MCF 10A (cell line): ENCODE results near the gene ZNF407. TPM values are rescaled to one million over a fixed set of nuclear protein-coding genes. Genes with fewer than 3 reads are reported as not detected.

ENCODE experiments used
- BruUV-seq: library from RNA; stranded (reverse); fragments of 400-500 nt; replicated peaks from 2 replicates; lab custom pipeline; 2021; lab: Mats Ljungman, UMichigan
- CTCF ChIA-PET: fragments of 300-600 bp; sonication (Branson Sonifier 250); formaldehyde crosslinking; extraction: SDS; loops from one replicate; lab custom pipeline; 2021; ENCODE audit warnings: antibody characterized with exemption, inconsistent platforms; lab: Yijun Ruan, JAX
- POLR2A ChIA-PET: fragments of 300-600, 350-650 bp; sonication (Branson Sonifier 250); formaldehyde crosslinking; extraction: SDS; loops from one replicate; lab custom pipeline; 2020; ENCODE audit warnings: antibody characterized with exemption, inconsistent platforms; lab: Yijun Ruan, JAX
- DNase-seq: peaks from one replicate; pipeline ENCODE4 v3.0.0-alpha.2; 2018; ENCODE audit not compliant: unreplicated experiment
- H3K27ac Mint-ChIP-seq: one replicate; pipeline ENCODE4 v1.8.0; 2022; ENCODE audit warnings: mild to moderate bottlenecking, low read depth, mixed read lengths; ENCODE audit not compliant: unreplicated experiment
- H3K27me3 Mint-ChIP-seq: one replicate; pipeline ENCODE4 v1.8.0; 2022; ENCODE audit warnings: mixed read lengths; ENCODE audit not compliant: insufficient read depth, unreplicated experiment
- H3K36me3 Mint-ChIP-seq: one replicate; pipeline ENCODE4 v1.8.0; 2022; ENCODE audit warnings: mild to moderate bottlenecking, moderate library complexity, mixed read lengths; ENCODE audit not compliant: insufficient read depth, unreplicated experiment
- H3K4me1 Mint-ChIP-seq: one replicate; pipeline ENCODE4 v1.8.0; 2022; ENCODE audit warnings: mixed read lengths; ENCODE audit not compliant: insufficient read depth, unreplicated experiment
- H3K4me3 Mint-ChIP-seq: one replicate; pipeline ENCODE4 v1.8.0; 2022; ENCODE audit warnings: mild to moderate bottlenecking, moderate library complexity, mixed read lengths; ENCODE audit not compliant: unreplicated experiment
- H3K9me3 Mint-ChIP-seq: one replicate; pipeline ENCODE4 v1.8.0; 2022; ENCODE audit warnings: mixed read lengths; ENCODE audit not compliant: unreplicated experiment
- intact Hi-C: fragments of 100-400 bp; cut with micrococcal nuclease; formaldehyde crosslinking; loops from 2 replicates; pipeline ENCODE4 v1.14.1; 2022
- total RNA-seq: library from RNA; stranded (reverse); gene quantifications from 2 replicates; pipeline ENCODE4 v1.2.3, GENCODE V29; 2022
- TF ChIP-seq, protein P1 (sequence below): fragments of 200-600 bp; IDR thresholded peaks from one replicate; pipeline ENCODE4 v1.8.0; 2022; ENCODE audit warnings: antibody characterized with exemption, mild to moderate bottlenecking; ENCODE audit not compliant: unreplicated experiment

Gene ZNF407
- total RNA-seq, 1 experiment from 2014 or later: 9.5 TPM

DNA sequence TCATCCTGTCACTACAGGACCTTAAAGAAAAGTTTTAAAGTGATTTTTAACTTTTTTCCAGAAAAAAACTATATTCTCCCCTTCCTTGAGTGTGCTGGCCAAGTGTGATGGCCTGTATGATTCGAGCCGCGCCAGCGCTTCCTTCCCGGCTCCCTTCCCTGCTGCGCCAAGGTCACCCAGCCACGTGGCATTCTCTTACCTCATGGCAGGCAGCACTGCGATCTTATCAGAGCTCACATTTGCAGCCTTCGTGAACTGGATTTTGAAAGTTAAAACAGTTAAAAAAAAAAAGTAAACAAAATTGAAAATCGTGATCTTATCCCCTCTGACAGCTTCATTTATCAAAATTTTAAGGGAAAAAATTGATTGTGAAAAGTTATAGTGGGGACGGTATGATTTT, 331.4 kb downstream of the ZNF407 start:
- no peaks in the 10 kb centered on the region for H3K27me3 Mint-ChIP-seq
- no peak overlapping the region for H3K4me3 Mint-ChIP-seq
- H3K4me1 Mint-ChIP-seq: no peaks in the 10 kb centered on the region
- H3K36me3 Mint-ChIP-seq: no peaks in the 10 kb centered on the region
- no peak overlapping the region for H3K27ac Mint-ChIP-seq
- ChIA-PET CTCF (no interaction called here), POLR2A (no interaction called here)
- TF ChIP-seq, protein P1, sequence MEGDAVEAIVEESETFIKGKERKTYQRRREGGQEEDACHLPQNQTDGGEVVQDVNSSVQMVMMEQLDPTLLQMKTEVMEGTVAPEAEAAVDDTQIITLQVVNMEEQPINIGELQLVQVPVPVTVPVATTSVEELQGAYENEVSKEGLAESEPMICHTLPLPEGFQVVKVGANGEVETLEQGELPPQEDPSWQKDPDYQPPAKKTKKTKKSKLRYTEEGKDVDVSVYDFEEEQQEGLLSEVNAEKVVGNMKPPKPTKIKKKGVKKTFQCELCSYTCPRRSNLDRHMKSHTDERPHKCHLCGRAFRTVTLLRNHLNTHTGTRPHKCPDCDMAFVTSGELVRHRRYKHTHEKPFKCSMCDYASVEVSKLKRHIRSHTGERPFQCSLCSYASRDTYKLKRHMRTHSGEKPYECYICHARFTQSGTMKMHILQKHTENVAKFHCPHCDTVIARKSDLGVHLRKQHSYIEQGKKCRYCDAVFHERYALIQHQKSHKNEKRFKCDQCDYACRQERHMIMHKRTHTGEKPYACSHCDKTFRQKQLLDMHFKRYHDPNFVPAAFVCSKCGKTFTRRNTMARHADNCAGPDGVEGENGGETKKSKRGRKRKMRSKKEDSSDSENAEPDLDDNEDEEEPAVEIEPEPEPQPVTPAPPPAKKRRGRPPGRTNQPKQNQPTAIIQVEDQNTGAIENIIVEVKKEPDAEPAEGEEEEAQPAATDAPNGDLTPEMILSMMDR: no peak
- no peaks in the 10 kb centered on the region for H3K9me3 Mint-ChIP-seq
- DNase-seq: no peak
- intact Hi-C loops: no loop called here
- no TSS peak for BruUV-seq

DNA sequence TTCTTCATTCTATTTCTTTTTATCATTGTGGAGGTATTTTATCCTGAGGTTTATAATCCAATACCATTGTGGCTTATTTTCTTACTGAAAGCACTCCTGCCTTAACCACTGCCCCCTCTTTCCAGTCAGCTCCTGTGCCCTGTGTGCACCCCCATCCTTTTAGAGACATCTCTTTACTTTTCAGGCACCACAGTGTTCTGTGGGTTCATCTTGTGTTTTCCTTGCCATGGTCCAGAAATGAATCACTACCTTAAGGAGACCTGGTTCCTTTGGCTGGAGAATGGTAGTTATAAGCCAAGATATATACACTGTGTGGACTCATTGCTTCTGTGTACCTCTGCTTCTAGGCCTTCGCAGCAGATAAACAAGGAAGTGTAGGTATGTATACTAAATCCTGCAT, 332.9 kb downstream of the ZNF407 start:
- TF ChIP-seq, protein P1: no peak
- ChIA-PET CTCF (no interaction called here), POLR2A (no interaction called here)
- Mint-ChIP-seq H3K9me3 (no peaks in the 10 kb centered on the region), H3K27ac (no peak overlapping the region), H3K4me3 (no peak overlapping the region), H3K36me3 (no peaks in the 10 kb centered on the region), H3K4me1 (no peaks in the 10 kb centered on the region), H3K27me3 (no peaks in the 10 kb centered on the region)
- intact Hi-C loops: no loop called here
- no TSS peak for BruUV-seq
- no peak for DNase-seq

DNA sequence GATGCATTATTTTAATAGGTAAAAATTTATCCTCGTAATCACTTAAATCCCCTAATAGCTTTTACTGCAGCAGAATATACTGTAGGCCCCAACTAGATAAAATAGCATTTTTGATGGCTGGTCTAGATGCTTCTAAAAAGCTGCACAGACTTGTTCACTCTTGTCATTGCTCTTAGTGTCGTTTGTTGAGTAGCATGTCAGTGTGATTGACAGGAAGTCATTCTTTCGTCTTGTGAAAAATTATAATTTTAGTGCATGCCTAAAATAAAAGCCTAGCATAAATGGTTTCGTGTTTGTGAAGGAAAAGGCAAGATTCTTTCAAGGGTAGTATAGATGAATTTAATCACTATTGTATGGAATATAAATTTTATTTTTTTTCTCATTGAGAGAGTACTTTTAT, 336.3 kb downstream of the ZNF407 start:
- intact Hi-C loops: no loop called here
- ChIA-PET POLR2A (no interaction called here), CTCF (interaction anchor here (0.7 kb wide), 1 partner anchor 11 kb away, joined by 3 read pairs; no protein-coding TSS in a partner anchor)
- TF ChIP-seq, protein P1: no peak
- Mint-ChIP-seq H3K4me3 (no peak overlapping the region), H3K9me3 (no peaks in the 10 kb centered on the region), H3K36me3 (no peaks in the 10 kb centered on the region), H3K27me3 (no peaks in the 10 kb centered on the region), H3K4me1 (no peaks in the 10 kb centered on the region), H3K27ac (no peak overlapping the region)
- no peak for DNase-seq
- BruUV-seq: no TSS peak

DNA sequence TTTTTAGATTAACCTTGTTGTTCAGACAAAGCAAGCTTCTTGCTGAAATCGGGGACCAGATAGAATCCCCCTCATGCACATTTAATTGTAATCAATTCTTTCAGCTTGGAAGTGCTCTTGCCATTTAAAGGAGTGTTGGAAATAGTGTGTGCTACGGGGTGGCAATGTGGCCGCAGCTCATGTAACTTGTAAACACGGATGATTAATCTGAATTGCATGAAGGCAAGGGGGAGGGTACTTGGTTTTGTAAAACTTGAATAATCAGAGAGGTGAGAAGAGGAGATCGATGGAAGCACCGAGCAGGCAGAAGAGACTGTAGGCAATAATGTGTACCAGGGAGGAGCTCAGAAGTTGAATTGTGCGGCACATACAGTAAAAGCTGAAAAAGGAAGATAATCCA, 337.8 kb downstream of the ZNF407 start:
- H3K9me3 Mint-ChIP-seq: no peaks in the 10 kb centered on the region
- BruUV-seq: no TSS peak
- TF ChIP-seq, protein P1: no peak
- no peaks in the 10 kb centered on the region for H3K27me3 Mint-ChIP-seq
- ChIA-PET CTCF (interaction anchor here (0.6 to 1.5 kb wide), 2 partner anchors 63 to 106 kb away, joined by 4 to 6 read pairs; no protein-coding TSS in a partner anchor), POLR2A (no interaction called here)
- no peak overlapping the region for H3K4me3 Mint-ChIP-seq
- intact Hi-C loops: no loop called here
- H3K4me1 Mint-ChIP-seq: no peaks in the 10 kb centered on the region
- no peak for DNase-seq
- no peaks in the 10 kb centered on the region for H3K36me3 Mint-ChIP-seq
- no peak overlapping the region for H3K27ac Mint-ChIP-seq
